ENCODE measurements around the gene CISTR.
"Not testable (repeated sequence)": the region's sequence is repeated elsewhere in the genome, so short reads cannot be mapped to it uniquely, and the experiment has no call there.

The CISTR gene

DNA sequence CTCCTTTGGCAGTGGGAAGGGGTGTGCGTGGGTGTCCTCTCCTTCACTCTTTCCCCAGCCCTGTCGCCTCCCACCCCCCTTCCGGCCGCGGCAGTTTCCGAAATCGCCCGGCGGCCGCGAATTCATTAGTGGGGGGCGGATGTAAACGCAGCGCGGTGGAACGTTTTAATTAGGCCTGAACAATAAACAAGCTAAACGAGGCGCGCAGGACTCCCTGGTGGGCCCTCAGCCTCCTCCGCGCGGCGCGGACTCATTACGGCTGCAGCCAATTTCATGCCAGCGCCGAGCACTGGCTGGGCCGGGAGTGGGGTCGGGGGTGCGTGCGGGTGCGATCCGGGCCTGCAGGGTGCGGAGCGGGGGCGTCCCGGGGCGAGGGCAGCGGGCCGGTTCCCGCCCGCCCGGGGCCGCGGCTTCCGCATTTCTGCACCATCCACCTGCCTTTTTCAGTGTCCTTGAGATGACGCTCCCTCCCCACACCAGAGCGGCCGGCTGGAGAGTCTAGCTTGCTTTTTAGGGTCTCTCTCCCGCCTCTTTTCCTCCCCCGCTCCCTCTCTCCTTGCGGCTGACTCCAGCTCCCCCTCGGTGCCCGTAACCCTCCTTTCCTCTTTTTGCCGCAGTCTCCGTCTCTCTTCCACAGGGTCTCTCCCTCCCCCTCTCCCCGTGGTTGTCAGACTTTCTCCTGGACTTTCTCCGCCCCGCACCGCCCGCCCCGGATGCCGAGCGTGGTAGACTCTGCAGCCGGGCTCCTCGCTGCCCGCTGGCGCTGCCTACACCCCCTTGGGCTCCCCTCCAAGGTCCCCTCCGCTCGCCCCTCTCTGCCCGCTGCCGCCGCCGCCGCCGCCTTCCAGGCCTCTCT, at the start of gene CISTR:
TSS of gene CISTR (minus strand) at position 644 of the 856 bp plus-strand sequence.
- DNase-seq, result peak in 1 of 2 donors; percentile 30

DNA sequence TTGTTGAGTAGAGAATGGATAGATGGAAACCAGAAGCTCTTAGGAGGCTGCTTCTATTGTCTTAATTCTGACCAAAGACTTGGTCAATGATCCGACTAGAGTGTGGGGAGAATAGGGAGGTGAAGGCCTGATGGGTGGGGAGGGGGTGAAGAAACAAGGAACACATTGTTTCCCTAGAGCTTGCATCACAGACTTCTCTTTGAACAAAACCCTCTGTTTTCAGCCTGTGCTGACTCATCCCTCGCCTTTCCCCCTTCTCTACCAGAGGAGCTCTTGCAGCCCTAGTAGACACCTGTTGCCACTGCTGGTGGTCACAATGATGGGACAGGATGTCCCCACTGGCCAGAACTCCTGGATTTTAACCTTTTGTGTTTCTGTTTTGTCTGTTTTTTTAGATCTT, 46.8 kb upstream of the CISTR start:
- DNase-seq, result no peak

DNA sequence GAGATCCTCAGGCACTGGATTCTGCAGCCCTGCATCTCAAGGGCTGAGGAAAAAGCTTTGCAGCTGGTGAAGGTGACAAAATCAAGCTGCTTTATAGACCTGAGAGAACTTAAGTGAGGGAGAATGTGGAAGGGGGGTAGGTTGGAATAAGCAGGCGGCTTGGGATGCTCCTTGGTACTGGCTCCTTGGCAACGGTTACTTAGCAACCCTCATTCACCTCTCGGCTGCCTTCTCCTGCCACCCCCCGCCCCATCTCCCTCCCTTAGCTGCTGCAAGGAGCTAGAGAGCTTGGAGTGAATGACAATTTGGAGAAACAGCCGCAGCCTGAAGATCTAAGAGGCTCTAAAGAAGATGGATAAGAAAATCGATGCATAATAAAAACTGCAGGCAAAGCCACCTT, 44.1 kb upstream of the CISTR start:
- no peak for DNase-seq

DNA sequence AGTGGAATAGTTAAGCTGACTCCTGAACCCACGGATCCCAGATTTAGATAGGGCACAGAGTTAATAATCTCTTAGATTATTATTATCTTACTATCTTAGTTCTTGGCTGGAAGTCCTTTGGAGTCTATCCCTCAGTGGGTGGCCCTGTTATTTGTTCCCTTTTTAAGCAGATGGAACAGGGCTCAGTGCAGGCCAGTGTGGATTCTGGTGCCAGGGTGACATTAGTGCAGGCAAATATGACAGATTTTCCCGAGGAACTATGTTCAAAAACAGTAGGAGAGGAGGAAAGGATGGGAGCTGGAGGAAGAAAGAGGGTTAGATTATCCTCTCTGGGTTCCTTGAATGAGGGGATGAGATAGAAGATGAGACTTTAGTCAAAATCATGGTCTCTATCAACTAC, 41.4 kb upstream of the CISTR start:
- DNase-seq, result no peak

DNA sequence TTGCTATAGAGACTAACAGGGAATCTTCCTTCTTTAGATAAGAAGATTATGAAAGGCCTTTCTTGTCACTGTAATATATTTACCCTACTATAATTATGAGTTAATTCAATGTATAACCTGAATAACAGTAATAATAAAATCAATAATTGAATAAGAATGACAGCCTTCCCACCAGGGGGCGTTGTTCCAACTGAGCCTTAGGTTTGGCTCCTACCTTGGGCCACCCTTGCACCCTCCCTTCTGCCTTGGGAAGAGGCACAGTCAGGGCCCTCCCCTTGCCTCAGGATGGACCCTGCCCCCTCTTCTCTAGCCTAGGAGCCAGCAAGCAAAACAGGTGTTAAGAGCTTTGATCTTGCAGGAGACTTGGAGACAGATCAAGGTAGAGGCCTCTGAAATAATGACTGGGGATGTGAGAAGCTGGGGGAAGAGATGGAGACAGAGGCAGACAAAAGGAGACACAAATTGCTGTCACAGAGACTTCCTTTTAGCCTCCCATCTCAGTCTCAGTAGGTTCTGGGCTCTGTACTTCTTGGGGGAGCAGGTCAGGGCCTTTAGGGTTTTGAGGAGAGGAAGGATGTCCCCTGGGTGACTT, 40.1 kb upstream of the CISTR start:
- DNase-seq, result peak in 1 of 2 donors; percentile 28

DNA sequence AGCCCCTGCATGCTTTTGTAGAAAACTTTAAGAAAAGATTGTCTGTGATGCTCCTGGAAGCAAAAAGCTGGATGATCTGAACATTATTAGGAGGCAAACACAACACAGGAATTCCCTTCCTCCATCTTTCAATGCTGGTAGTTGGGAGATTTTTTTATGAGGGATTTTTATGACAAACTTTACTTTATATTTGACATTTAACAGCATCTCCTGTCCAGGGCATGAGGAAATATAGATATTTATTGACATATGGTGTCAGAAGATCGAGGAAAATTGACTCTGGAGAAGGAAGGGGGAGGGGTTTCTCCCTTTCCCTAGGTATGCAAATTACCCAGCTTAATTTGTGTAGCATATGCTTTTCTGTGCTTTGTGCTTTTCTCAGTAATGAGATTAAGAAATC, 37.8 kb upstream of the CISTR start:
- no peak for DNase-seq

DNA sequence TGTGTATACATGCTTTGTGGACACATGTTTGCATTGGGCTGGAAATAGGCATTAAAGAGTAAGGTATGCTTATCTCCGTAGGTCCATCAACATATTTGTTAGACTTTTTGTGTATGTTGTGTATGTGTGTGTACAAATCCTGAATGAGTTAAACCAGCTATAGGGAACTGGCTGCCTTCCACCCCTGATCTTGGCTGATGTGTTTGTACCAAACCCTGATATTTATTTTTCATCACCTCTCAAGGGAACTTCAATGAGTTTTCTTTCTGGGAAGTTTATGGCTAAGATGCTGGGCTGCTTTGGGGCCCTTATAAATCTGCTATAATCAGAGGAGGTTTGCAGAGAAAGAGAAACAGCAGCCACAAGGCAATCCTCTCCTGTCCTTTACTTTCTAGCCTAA, 37.1 kb upstream of the CISTR start:
- no peak for DNase-seq

DNA sequence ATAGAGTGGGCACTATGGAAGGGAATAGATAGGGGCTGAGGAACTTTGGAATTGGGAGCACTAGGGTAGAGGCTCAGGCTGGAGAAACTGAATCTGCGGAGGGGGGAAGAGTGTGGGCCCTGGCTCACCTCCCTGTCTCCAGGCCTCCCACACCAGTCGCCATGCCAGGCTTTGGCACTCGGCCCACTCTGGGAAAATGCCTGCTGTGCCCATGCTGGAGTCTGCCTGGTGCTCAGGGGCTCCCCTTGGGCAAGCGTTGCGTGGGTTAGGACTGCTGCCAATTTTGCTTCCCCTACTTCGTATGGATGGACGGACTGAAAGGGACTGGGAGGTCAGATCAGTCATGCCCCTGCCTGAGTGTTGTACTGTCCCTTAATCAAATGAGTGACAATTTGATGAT, 34.6 kb upstream of the CISTR start:
- no peak for DNase-seq

DNA sequence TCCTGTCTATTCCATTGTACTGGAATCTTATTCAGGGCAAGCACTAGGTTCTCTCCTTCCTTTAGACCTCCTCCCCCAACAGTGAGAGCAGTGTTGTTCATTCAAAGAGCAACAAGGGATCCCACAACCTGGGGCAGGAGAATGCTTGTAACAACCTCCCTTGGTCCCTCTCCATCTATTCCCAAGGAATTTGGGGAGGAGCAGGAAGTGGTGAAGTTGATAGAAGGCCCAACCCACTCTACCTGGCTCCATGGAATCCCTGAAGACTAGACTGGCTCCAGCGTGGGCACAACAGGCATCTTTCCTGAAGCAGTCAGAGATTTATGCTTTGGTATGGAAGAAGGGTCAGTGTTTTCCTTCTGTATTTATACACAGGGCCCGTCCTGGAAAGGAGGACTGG, 33.4 kb upstream of the CISTR start:
- DNase-seq, result no peak

DNA sequence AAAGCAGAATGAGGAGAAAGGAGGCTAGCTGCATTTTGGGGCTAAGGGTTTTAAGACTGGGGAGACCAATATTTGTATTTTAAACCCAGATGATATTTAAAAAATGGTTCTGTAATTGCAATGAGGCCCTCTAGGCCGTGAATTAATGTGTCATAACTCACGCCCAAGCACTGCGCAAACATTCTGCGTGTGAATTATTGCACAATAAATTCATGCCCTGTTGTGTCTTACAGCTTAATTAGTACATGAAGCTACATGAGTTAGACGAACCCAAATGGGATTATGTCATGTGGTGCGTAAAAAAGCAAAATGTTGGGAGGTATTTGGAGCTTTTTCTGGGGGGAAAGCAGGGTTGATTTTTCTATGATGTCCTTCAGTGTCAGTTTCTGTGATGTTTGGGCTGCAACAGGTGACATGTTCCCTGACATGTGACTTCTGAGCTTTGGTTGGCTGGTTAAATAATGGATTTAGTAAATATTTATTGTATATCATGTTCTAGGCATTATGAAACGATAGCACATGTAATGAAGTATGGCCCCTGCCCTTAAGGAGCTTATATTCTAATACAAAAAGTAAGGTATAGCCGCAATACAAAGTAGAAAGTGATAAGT, 30.4 kb upstream of the CISTR start:
- no peak for DNase-seq

DNA sequence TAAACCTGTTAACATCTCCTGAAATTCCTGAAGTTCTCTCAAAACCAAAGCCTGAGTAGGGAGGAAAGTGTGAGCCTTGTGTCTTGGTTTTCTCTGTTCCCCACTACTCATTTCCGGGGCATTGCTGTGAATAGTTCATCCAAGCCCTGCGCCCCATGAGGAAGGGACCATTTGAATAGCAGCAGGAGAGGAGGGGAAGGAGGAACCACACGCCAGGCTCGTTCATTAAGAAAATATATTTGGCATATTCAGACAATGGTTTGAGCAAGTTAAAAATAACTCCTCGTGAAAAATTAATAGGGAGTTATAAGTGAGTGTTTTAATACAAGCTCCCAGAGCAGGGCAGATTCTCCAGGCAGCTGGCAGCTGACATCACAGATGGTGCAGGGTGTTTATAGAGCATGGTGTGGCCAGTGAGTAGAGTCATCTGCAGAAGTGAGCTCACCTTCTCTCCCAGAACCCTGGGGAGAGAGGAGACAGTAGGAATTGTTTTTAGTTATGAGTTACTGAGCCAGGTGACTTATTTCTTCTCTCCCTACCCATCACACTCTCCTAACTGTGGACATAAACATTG, 29.5 kb upstream of the CISTR start:
- no peak for DNase-seq

DNA sequence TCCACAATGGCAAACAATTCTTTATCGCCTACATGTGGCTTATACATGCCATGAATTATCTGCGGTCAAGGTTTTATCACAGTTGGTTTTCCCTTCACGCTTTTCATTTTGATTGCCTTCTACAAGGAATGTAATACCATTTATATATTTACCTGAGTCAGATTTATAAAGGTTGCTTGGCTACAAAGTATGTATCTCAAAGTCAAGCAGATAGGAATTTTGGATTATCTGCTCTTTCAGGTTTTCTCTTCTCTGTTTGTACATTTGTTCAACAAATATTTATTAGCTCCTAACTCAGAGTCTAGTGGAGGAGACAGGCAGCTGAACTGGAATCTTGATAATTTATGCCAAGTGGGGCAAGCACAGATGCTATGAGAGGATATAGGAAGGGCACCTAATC, 28.5 kb upstream of the CISTR start:
- DNase-seq, result no peak

DNA sequence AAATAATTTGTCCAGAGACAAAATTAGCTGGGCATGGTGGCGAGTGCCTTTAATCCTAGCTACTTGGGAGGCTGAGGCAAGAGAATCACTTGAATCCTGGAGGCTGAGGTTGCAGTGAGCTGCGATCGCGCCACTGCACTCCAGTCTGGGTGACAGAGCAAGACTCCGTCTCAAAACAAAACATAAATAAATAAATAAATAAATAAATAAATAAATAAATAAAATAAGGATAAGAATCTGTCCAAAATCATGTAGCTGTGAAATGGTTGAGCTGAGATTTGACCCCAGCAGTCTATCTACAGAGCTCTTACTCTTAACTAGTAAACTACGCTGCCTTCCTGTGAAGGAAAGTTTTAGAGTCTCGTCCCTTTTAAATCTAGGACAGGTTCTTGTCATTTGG, 27.9 kb upstream of the CISTR start:
- DNase-seq, result not testable (repeated sequence)

DNA sequence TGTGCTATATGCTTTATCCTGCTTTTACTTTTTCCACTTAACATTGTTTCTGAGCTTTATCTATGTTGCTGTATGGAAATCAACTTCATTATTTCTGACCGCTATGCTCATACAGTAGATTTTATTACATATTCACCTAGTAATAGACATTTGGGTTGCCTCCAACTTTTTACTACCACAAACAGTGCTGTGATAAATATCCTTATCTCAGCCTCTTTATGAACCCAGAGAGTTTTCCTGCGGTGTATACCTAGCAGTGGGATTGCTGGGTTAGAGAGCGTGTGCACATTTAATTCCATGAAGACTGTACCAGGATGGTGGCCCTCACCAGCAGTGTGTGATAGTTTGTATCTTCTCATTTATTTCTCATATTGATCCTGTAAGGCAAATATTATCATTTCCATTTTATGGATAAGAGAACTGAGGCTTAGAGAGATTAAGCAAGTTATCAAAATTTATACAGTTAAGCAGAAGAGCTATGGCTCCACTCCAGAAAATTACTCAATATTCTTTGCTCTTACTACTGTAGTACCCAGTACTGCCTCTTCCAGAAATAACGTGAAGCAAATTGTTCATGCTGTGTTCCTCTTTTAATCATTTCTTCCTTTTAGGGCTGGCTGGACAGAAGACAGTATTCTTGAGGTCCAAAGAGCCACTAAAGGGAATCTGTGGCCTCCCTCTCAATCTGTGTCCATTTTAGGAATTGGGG, 26.3 kb upstream of the CISTR start:
- DNase-seq, result no peak

DNA sequence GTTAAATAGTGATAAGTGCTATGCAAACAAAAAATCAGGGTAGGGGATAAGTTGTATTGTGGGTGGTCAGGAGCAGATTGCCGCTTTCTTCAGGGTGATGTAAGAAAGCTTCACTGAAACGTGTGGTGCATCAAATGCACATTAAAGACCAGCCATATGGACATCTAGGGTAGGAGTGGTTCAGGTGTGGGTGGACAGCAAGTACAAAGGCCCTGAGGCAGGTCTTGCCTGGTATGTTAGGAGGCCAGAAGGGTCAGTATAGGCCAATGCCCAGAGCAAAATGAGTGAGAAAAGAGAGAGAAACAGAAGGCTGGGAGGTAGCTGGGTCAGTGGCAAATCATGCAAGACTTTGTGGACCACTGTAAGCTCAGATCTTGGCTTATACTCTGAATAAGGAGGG, 25.6 kb upstream of the CISTR start:
- DNase-seq, result no peak

DNA sequence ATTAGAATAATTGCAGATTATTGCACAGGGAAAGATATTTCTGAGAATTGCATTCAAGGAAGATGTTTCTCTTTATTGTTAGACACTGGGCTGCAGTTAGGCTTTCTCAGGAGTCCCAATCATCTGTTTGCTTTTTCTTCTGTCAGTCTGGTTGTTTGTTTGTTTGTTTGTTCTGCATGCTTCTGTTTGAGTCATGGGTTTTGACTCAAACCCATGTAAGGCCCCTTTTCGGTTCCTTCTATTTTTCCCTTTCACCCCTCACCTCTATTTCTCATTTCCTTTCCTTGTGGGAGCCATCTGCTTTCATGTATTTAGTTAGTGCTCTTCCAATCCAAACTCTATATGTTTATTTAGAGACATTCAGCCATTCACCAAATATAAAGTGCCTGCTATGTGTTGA, 25.1 kb upstream of the CISTR start:
- DNase-seq, result no peak

DNA sequence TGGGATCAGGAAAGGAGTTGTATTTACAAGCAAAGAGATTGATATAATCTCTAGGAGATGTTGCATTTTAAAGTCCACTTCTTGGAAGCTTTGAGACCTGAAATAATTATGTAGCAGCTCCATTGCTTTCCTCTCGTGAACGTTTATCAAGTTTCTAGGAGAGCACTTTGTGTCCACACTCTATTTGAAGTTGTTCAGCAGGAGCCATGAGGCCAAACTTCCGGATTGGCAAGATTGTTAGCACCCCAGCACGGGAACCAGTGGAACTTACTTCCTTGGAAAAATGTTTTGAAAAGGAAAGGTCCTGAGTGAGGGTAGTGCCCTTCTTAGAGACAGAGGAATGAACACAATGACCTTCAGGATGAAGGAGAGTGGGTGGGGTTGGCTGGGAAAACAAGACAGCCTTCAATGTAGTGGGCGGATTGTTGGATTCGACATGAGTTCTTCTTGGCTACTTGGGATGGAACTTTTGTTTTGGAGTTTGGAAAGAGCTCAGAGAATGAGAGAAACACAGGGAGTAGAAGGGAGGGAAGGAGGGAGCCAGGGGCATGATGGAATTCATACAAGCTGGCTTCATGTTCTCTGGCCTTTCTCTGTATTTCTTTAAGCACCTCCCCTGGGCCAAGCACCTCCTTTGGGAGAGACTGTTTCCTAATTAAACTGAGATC, 23.8 kb upstream of the CISTR start:
- DNase-seq, result no peak

DNA sequence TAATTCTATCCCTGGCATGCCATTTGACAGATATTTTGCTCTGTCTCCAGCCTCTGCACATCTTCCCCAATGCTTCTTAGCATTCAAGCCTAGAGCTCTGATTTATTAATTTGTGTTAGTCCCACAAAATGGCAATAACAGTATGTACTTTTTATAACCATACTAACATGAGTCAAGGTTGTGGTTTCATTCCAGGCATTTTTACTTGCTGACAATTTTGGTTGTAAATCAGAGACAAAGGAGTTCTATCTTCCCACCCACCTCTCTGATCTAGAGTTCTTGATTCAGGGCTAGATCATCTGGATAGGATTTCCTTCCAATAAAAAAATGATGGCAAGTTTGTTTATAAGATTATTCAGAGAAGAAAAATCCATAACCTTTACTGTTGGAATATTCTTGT, 18.5 kb upstream of the CISTR start:
- no peak for DNase-seq

DNA sequence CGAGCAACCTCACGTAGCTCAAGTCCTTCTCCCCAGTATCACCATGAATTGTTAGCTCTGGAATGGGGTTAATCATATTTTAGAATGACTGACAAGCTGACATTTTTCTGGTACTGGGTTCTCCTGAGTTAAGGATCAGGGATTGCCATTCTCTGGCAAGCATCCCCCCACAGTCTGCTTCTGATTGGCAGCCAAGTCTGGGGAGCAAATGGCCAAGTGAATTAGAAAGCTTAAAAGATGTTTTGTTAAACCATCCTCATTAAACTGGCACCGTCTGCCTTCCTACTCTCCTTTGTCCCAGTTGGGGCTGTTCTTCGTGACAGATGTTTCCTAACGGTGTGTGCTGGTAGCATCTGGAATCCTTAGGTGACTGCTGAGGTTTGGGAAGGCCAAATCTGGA, 17.2 kb upstream of the CISTR start:
- no peak for DNase-seq

DNA sequence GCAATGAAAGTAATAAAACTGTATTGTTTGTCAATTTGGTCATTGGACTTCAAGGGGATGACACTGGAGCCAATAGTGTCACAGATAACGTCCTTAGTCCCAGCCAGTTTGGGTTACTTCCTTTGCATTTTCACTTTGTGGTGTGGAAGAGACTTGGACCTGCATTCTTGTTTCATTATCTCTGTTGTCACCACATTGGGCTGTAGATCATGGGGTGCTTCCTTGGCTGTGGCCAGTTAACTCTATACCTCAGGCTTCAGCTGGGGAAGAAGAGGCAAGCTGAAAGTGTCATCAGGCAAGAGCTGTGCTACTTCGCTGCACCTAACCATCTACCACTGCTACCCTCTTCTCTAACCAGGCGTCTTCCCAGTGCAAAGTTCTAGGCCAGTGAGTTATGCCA, 15.1 kb upstream of the CISTR start:
- DNase-seq, result no peak

DNA sequence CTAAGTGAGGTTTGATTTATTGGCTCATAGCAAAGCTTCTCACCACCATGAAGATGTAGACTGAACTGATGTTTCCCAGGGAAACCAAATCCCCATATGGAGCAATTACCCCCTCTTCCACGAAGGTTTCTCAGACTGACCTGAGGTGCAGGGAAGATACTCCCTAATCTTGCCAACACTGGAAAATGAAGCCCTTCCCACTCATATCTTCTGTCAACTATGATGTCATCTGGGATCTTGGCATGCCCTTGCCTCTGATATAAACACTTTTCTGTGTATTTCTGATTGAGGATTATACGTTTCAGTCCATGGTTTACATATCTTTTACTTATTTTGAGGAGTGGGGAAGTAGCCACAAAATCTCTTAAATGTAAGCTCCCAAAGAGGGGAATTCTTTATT, 14.1 kb upstream of the CISTR start:
- DNase-seq, result no peak

DNA sequence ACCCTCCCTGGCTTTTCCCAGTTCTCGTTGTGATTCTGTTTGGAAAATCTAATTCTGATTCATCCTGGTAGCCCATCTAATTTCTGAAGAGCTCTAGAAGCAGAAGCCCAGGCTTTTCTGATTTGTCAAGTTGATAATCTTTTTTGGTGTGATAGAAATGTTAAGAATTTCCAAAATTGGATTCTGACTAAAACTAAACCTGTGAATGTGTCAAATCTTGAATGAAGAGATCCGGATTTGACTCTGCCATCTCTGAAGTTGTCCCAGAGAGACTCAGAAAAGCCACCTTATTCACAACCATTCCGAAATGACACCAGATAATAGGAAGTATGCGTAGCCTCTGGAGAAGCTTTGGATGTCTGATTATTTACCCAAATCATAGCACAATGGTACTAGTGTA, 12.8 kb upstream of the CISTR start:
- DNase-seq, result no peak

DNA sequence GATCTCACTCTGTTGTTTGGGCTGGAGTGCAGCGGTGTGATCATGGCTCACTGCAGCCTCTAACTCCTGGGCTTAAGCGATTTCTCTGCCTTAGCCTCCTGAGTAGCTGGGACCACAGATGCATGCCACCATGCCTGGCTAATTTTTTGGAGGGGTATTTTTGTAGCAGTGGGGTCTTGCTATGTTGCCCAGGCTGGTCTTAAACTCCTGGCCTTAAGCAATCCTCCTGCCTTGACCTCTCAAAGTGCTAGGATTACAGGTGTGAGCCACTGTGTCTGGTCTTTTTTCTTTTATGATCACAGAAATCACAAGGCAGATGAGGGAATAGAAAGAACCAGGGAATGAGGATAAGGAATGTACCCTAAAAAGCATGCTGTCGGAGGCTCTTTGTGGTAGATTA, 11.0 kb upstream of the CISTR start:
- not testable (repeated sequence) for DNase-seq

All from CD4-positive, alpha-beta T cell treated with Interleukin-4 for 1 hour (primary cell).